ENCODE measurements around the gene MADD. TPM values are rescaled to one million over a fixed set of nuclear protein-coding genes. Genes with fewer than 3 reads are reported as not detected.

MADD gene
- total and polyA plus RNA-seq, 8 donors, result 13.6 to 131 (median 42.6) TPM

GRCh38 chr11:47348131-47348802 is 78.3 kb downstream of the MADD start:
- no peaks in the 10 kb centered on the region for H3K36me3 ChIP-seq
- no peaks in the 10 kb centered on the region for H3K27me3 ChIP-seq
- H3K27ac ChIP-seq, result no peak overlapping the region
- intact Hi-C loops (cut with DNase I; ENCODE audit: low total_unique reads), result no loop called here
- no peak for DNase-seq
- no peak overlapping the region for H3K4me3 ChIP-seq
- H3K4me1 ChIP-seq, result peaks cover 0 to 13% (median 9%) of the 10 kb centered on the region in 4 donors
- 81 to 86% (median 82%) methylated on average over 12 to 24 of the region's 24 CpGs for WGBS, 5 donors
- no peaks in the 10 kb centered on the region for H3K9me3 ChIP-seq
- TF ChIP-seq POLR2A (IDR thresholded peaks at IDR 0.05) (no peak), EP300 (IDR thresholded peaks at IDR 0.05) (no peak), POLR2AphosphoS5 (IDR thresholded peaks at IDR 0.05) (no peak), CTCF (IDR thresholded peaks at IDR 0.05) (no peak)

DNA sequence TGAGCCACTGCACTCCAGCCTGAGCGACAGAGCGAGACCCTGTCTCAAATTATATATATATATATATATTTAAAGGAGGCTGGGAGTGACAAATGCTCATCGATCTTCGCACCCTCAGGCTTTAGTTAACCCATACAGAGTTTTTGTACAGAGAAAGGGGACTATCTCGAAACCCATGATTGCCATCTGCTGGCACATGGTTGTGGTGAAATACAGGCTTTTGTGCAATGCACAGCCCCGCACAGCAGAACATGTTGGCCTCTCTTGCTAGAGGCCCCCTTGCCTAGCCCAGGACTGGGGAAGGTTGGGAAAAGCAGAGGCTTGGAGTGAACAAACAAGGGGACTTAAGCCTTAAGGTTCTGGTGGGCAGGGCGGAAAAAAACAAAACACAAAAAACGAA is 78.9 kb downstream of the MADD start:
- peaks cover 0 to 13% (median 9%) of the 10 kb centered on the region in 4 donors for H3K4me1 ChIP-seq
- DNase-seq, result no peak
- TF ChIP-seq POLR2AphosphoS5 (IDR thresholded peaks at IDR 0.05) (no peak), EP300 (IDR thresholded peaks at IDR 0.05) (no peak), POLR2A (IDR thresholded peaks at IDR 0.05) (no peak), CTCF (IDR thresholded peaks at IDR 0.05) (no peak)
- H3K27ac ChIP-seq, result no peak overlapping the region
- H3K4me3 ChIP-seq, result no peak overlapping the region
- WGBS, 5 donors, result 56 to 76% (median 72%) methylated on average over 5 to 8 of the region's 8 CpGs
- H3K36me3 ChIP-seq, result no peaks in the 10 kb centered on the region
- intact Hi-C loops (cut with DNase I; ENCODE audit: low total_unique reads), result no loop called here
- H3K27me3 ChIP-seq, result no peaks in the 10 kb centered on the region
- H3K9me3 ChIP-seq, result no peaks in the 10 kb centered on the region

DNA sequence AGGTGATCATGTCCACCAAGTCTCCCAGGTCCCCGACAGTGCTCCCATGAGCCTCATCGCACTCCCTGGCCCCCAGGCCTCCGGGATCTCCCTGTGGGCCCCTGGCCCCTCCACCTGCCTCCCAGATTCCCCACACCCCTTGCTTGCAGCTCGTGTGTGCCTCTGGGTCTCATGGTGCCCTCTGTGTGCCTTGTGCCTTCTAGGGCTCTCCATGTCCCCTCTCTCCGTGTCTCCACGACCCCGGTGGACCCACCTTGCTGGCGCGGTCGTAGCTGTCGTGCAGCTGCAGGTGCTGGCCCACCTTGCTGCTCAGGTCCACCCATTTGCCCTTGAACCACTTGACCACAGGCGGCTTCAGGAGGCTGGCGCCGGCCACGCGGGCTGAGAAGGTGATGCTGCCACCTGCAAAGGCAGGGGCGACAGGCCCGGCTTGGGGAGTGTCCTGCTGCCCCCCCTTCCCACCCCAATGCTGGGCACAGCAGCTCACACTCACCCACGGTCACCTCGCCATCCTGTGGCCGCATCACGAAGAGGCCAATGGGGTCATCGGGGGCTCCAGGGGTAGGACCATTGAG is 79.7 kb downstream of the MADD start:
- TF ChIP-seq POLR2AphosphoS5 (IDR thresholded peaks at IDR 0.05), result no peak
- TF ChIP-seq POLR2A (IDR thresholded peaks at IDR 0.05), result no peak
- no peak for TF ChIP-seq EP300 (IDR thresholded peaks at IDR 0.05)
- no peak for TF ChIP-seq CTCF (IDR thresholded peaks at IDR 0.05)
- WGBS, 5 donors, result 89 to 93% (median 92%) methylated on average over 17 to 23 of the region's 23 CpGs
- Histone ChIP-seq H3K4me3 (no peak overlapping the region), H3K9me3 (no peaks in the 10 kb centered on the region), H3K36me3 (no peaks in the 10 kb centered on the region), H3K4me1 (peaks cover under 1 to 13% (median 12%) of the 10 kb centered on the region in 4 donors), H3K27ac (no peak overlapping the region), H3K27me3 (no peaks in the 10 kb centered on the region)
- intact Hi-C loops (cut with DNase I; ENCODE audit: low total_unique reads), result no loop called here
- no peak for DNase-seq

- 83 to 92% (median 88%) methylated on average over 9 of the region's 9 CpGs; no CpG with 5 or more reads in 1 of the 5 donors for WGBS, 5 donors
- Histone ChIP-seq H3K4me3 (no peak overlapping the region), H3K9me3 (no peaks in the 10 kb centered on the region), H3K27me3 (no peaks in the 10 kb centered on the region), H3K4me1 (peaks cover 5 to 20% (median 19%) of the 10 kb centered on the region in 4 donors), H3K27ac (no peak overlapping the region), H3K36me3 (peaks cover 0 to 5% (median 0%) of the 10 kb centered on the region in 4 donors)
- intact Hi-C loops (cut with DNase I; ENCODE audit: low total_unique reads), result no loop called here
- TF ChIP-seq POLR2AphosphoS5 (IDR thresholded peaks at IDR 0.05) (no peak), POLR2A (IDR thresholded peaks at IDR 0.05) (no peak), CTCF (IDR thresholded peaks at IDR 0.05) (no peak), EP300 (IDR thresholded peaks at IDR 0.05) (no peak)
- DNase-seq, result no peak
These were observed 80.4 kb downstream of the MADD start for GRCh38 chr11:47350315-47350714.

Measured in stomach (tissue), 9 donors.